GM20431 (cell line): ENCODE measurements around the gene MFRP.

Experiments used
- in situ Hi-C: fragments of 300-500 bp; cut with MseI, MboI; formaldehyde crosslinking; loops from one replicate; pipeline ENCODE4 v1.15.0; 2020; ENCODE audit warnings: low sequenced_read_pairs; ENCODE audit not compliant: unreplicated experiment

MFRP gene

GRCh38 chr11:119361056-119361787, 14.7 kb upstream of the MFRP start:
- in situ Hi-C loops: loop anchor here (25.0 kb wide), 1 partner anchor 726 kb away; no protein-coding TSS in a partner anchor

DNA sequence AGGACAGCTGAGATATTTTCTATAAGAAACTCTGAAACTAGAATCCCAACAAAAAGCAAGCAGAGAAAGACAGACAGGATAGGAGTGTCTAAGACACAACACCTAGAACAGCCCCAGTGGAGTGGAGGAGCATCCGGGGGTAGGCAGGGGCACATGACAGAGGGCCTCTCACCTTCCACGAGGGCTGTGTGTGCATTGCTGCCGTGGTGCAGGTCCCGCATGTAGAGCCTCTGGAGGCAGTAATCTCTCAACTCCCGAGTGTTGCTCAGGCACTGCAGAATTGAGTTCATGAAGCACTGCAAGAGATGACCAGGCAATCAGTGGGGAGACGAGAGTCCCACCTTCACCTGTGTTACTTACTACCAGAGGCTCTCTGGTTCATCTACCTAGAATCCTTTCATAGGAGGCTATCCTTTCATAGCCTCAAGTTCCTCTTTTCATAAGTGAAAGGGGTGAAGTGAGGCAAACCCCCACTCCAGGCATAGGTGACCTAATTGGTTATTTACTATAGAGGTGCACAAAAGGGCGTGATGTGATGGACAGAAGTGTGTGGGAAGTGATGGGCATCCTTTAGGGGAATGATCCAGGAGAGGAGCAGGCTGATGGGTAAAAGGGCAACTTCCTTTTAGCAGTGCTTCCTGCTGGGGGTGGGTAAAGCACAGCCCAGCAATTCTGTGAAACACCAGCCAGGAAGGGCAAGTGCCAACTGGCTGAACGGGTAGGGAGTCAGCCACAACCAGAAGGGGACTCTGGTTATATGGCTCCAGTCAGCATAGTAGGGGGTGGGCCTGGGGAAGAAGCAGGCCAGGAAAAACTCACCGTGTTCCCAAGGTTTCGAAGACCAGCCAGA, 13.1 kb upstream of the MFRP start:
- in situ Hi-C loops: loop anchor here (10.0 to 25.0 kb wide), 2 partner anchors 115 to 728 kb away; no protein-coding TSS in a partner anchor

DNA sequence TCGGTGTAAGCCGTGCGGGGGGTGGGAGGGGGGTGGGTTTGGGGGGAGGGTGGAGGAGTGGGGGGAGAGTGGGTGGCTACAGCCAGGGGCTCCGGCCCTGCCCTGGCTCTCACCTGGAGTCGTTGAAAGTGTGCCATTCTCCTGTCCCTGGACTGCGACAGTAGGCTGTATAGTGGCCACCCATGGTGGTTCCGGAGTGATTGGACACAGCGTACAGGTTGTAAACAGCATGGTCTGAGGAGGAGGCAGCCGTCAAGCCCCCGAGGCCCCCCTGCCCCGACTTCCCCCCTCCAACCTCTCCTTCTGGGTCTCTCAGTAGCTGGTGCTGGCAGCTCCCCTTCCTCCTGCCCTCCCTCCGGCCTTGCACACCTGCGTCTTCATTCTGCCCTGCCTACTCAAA, 10.6 kb upstream of the MFRP start:
- in situ Hi-C loops: loop anchor here (10.0 to 25.0 kb wide), 2 partner anchors 118 to 730 kb away; no protein-coding TSS in a partner anchor

GRCh38 chr11:119356349-119357031, 10.0 kb upstream of the MFRP start:
- in situ Hi-C loops: loop anchor here (10.0 to 25.0 kb wide), 2 partner anchors 118 to 731 kb away; no protein-coding TSS in a partner anchor

- in situ Hi-C loops: loop anchor here (10.0 to 25.0 kb wide), 2 partner anchors 120 to 732 kb away; no protein-coding TSS in a partner anchor
Observed at GRCh38 chr11:119355091-119355843, 8.8 kb upstream of the MFRP start.

- in situ Hi-C loops: loop anchor here (10.0 to 25.0 kb wide), 2 partner anchors 122 to 734 kb away; no protein-coding TSS in a partner anchor
Observed at GRCh38 chr11:119352857-119353260, 6.4 kb upstream of the MFRP start.

DNA sequence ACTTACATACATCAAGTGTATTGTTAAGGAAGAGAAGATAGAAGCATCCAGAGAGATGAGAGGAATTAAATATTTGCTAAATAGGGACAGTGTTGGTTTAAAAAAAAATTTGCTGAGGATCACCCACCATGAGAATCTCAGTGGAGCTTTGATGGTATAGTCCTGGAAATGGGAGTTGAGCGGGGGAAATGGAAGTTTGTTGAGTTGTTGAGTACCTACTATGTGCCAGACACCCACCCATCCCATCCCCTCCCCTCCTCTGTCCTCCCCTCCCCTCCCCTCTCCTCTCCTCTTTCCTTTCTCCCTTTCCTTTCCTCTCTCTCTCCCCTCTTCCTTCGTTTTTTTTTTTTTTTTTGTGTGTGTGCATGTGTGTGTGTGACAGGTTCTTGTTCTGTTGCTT, 4.7 kb upstream of the MFRP start:
- in situ Hi-C loops: loop anchor here (10.0 to 25.0 kb wide), 2 partner anchors 124 to 736 kb away; no protein-coding TSS in a partner anchor

DNA sequence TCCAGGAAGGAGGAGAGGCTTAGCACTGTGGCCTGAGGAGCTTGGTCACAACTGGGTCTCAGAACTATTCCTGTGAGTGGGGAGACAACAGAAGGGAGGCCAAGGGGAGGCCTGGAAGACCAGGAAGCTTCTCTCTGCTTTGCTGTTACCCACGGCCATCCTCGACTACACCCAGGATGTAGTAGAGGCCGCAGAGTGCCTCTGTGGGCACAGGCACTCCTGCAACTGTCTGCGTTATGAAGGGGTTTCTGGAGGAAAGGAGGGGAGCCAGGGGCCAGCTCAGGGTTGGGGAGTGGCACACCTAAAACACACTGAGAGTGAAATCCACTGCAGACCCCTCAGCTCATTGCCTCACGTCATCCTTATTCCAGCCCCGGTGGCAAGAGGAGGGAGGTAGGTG, 3.8 kb upstream of the MFRP start:
- in situ Hi-C loops: loop anchor here (10.0 to 25.0 kb wide), 2 partner anchors 124 to 737 kb away; no protein-coding TSS in a partner anchor

DNA sequence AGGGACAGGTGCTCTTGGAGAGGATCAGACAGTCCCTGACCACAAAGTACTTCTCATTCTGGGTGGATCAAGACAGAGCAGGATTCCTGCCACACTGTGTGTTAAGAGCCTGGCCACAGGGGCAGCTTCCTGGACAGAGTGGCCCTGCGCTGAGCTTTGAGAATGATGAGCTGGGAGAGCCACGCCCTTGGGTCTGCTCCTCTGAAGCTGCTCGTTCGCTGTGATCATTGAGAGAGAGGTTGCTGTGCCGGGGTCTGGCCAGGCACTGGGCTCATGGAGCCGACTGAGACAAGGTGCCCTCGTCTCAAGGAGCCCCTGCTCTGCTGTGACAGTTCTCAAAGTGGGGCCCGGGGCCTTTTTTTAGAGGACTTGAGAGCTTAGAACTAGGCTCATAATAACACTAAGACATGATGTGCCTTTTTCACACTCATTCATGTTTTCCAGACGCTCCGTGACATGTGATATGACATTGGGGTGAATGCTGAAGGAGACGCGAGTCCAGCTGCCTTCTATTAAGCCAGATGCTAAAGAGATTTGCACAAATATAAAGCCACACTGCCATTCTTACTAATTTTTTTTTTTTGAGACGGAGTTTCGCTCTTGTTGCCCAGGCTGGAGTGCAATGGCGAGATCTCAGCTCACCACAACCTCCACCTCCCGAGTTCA, 1.6 kb upstream of the MFRP start:
- in situ Hi-C loops: no loop called here

- in situ Hi-C loops: no loop called here
Observed at GRCh38 chr11:119347242-119347641, 737 bp upstream of the MFRP start.

DNA sequence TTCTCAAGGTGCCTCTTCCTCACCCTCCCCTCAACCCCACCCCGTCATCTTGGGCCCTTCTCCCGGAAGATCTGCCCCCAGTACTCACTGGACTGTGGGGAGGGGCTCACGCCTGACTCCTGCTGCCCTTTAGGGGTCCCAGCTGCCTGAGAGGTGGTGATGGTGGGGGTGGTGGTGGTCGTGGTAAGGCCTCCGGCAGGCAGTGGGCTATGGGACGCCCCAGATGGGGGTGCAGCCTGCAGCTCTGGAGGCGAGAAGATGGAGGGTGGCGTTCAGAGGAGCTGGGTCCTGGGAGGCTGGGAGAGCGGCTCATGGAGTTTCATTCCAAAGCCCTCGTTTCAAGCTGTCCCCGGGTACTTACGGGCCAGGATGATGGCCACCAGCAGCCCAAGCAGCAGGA, 820 bp downstream of the MFRP start:
- in situ Hi-C loops: no loop called here

DNA sequence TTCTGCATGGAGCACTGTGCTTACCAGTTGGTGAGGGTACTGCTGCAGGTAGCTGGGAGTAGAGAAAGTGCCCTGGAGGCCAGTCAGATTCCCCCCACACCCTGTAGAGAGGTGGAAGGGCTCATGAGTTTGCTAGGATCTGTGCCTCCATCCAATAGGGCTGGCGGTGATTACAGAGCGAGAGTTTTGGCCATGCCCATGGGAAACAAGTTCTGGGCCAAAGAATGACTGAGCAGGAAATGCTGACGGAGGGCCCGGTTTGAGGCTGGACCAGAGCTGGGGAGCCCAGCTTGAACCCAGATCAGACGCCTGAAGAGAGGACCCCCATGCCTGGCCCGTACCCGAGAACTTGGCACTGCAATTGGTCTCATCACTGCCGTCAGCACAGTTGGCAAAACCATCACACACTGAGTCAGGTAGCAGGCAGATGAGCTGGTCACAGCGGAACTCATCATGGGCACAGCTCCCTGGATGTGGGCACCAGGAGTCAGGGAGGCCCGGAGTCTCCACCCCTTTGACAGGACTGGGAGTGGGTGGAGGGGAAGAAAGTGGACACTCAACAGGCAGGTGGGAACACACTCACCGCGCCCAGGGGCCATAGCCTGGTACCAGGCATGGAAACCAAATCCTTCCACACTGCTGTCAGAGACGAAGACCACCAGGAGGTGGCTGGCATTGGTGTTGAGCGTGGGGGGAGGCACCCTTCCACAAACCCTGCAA, 2.1 kb downstream of the MFRP start:
- in situ Hi-C loops: no loop called here

- in situ Hi-C loops: no loop called here
Observed at GRCh38 chr11:119343726-119344125, 2.8 kb downstream of the MFRP start.

DNA sequence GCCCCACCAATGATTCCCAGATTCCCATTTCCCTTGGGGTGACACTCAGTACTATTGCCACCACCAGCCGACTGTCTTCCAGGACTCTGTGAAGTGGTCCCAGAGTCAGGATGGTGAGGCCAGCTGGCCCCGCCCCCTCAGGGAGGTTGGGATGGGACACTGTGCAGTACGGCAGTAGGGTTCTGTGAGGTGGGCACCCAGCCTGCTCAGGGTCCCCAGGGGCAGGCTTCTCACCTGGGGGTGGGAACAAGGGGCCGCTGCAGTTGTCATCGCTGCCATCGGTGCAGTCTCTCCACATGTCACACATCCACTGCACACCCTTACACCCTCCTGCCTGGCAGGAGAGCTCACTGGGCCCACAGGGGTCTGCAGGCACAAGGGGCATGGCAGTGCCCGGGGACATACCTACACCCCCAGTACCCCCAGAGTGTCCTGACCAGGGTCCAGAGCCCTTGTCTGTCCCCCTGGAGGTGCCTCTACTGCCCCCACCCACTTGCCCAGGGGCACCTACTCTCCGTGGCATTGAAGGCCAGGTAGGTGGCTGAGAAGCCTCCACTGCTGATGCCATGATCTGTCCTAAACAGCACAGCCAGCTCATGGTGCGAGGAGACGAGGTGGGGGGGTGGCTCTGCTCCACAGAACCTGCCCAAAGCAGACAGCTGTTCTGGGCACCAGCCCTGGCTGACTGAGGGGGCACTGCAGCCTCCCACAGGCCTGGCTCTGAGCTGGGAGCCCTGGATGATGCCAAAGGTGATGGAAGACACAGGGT, 4.0 kb downstream of the MFRP start:
- in situ Hi-C loops: no loop called here

DNA sequence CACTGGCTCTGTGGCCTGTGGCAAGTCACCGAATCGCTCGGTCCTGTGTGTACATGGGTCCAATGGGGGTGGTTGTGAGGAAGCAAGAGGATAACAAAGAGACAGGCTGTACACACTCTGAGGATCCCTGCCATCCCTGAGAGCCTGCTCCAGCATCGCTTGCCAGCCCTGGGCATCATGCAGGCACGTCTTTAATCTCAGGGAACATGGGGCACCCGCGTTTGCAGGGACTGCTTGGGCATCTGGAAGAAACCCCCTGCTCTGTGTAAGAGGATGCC, 4.5 kb downstream of the MFRP start:
- in situ Hi-C loops: no loop called here

GRCh38 chr11:119341222-119342022, 5.1 kb downstream of the MFRP start:
- in situ Hi-C loops: no loop called here
